Upper lobe of left lung (tissue), 6 donors: ENCODE results near the gene MARCO. TPM values are rescaled to one million over a fixed set of nuclear protein-coding genes. Genes with fewer than 3 reads are reported as not detected.

Experiments used
- ATAC-seq, 2 donors: fragments of 200-7000 bp; cut with Tn5 transposase; one replicate each; pipeline ENCODE4 v1.9.1; 2022; ENCODE audit warnings: mild to moderate bottlenecking in 2 of 2, moderate library complexity in 2 of 2; ENCODE audit not compliant: low FRiP score in 2 of 2
- DNase-seq, 2 donors: peaks; one replicate each; pipeline ENCODE4 v3.0.0-alpha.2; 2019 to 2020
- H3K27ac ChIP-seq, 4 donors: fragments of 200-600 bp; sonication (generic); one replicate each; pipeline ENCODE4 v1.5.1; 2016 to 2019
- H3K27me3 ChIP-seq, 4 donors: fragments of 200-600 bp; sonication (generic); one replicate each; pipeline ENCODE4 v1.5.1; 2017 to 2019
- H3K36me3 ChIP-seq, 4 donors: fragments of 200-600 bp; sonication (generic); one replicate each; pipeline ENCODE4 v1.5.1; 2016 to 2019
- H3K4me1 ChIP-seq, 4 donors: fragments of 200-600 bp; sonication (generic); one replicate each; pipeline ENCODE4 v1.5.1; 2018 to 2019
- H3K4me3 ChIP-seq, 4 donors: fragments of 200-600 bp; sonication (generic); one replicate each; pipeline ENCODE4 v1.5.1; 2017 to 2019; ENCODE audit warnings: mild to moderate bottlenecking in 2 of 4, moderate library complexity in 1 of 4
- H3K9me3 ChIP-seq, 4 donors: fragments of 200-600 bp; sonication (generic); one replicate each; pipeline ENCODE4 v1.5.1; 2018 to 2019
- CTCF ChIP-seq, 6 experiments: fragments of 450-650 bp in 4 of 6; fragments of 200-600 bp in 2 of 6; sonication (generic) in 2 of 6; IDR thresholded peaks; one replicate each; pipeline ENCODE4 v1.5.1; 2016 to 2019; ENCODE audit warnings: antibody characterized with exemption in 6 of 6
- EP300 ChIP-seq, 4 donors: sonication (generic); formaldehyde crosslinking; IDR thresholded peaks; one replicate each; pipeline ENCODE4 v1.5.1; 2017; ENCODE audit warnings: antibody characterized with exemption in 4 of 4, control low read depth in 2 of 4
- POLR2A ChIP-seq, 4 donors: fragments of 450-650 bp; IDR thresholded peaks; one replicate each; pipeline ENCODE4 v1.5.1; 2016 to 2017; ENCODE audit warnings: antibody characterized with exemption in 4 of 4, mild to moderate bottlenecking in 2 of 4
- POLR2AphosphoS5 ChIP-seq, 2 donors: sonication (generic); formaldehyde crosslinking; IDR thresholded peaks; one replicate each; pipeline ENCODE4 v1.5.1; 2017; ENCODE audit warnings: antibody characterized with exemption in 2 of 2
- WGBS, 2 donors: methylation state at CpG; one replicate each; pipeline ENCODE4 v1.1.5; 2017 to 2018; 5-methylcytosine and 5-hydroxymethylcytosine counted together
- total RNA-seq, 6 donors: library from RNA; depleted of rRNA in 4 of 6; stranded (reverse); fragments of >200 nt in 4 of 6; gene quantifications; one replicate each; pipeline versions ENCODE4 v1.1.0 to v1.2.1, GENCODE V29; 2016 to 2021
- donor health status: DM: no; HTN: no; CAD: no; lungs with moderate emphysema.
- donor health status: DM: no; HTN: yes; CAD: no; lungs with severe emphysema.

Gene MARCO
- total RNA-seq, 6 donors from 2014 or later, result 148 to 499 (median 316) TPM

DNA sequence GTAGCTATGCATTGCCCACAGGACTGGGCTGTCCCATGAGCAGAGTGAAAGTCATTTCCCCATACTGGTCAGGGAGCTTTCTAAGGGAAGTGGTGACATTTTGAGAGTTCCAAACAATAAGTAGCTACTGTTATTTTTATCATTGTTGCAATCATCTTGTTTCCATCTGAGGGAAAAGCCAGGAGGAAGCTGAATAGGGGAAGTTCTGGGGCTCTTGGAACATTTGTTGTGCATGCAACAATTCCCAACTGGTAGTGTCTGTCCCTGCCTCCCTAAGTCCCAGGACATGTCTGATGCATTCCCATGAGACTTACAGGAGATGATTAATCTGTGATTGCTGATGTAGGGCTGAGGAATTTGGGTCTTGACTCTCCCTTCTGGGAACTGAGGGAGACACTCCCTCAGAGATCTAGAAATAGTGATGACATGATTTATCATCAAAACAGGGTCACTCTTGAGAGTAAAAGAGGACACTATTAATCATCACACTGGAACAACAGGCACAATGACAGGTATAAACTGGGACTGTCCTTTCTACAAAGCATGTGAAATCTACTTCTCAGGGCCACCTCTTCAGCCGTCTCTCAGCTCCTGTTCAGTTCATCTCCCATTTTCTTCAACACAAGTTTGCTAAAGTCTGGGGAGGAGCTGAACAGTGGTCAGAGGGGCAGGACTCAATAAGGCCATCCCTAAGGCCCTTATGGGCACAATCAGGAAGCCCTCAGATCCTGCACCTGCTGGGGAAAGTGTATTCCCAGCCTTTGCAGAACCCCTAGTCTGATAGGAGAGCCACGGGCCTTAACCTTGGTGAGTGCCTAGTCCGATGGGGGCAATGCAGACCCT, 28.0 kb upstream of the MARCO start:
- Histone ChIP-seq H3K4me3 (no peak overlapping the region), H3K27ac (peak overlapping the region in 1 of 4 donors; percentile 30), H3K36me3 (no peaks in the 10 kb centered on the region), H3K4me1 (peaks cover 0 to 5% (median 0%) of the 10 kb centered on the region in 4 donors), H3K9me3 (no peaks in the 10 kb centered on the region), H3K27me3 (no peaks in the 10 kb centered on the region)
- peak in 1 of 2 donors; percentile 26 for DNase-seq
- peak in 1 of 2 donors; percentile 66 for ATAC-seq
- WGBS, 2 donors, result 70 to 75% methylated on average over 1 to 3 of the region's 3 CpGs
- TF ChIP-seq CTCF (IDR thresholded peaks at IDR 0.05), result no peak
- no peak for TF ChIP-seq POLR2A (IDR thresholded peaks at IDR 0.05)
- TF ChIP-seq EP300 (IDR thresholded peaks at IDR 0.05), result no peak
- TF ChIP-seq POLR2AphosphoS5 (IDR thresholded peaks at IDR 0.05), result no peak

- Histone ChIP-seq H3K36me3 (no peaks in the 10 kb centered on the region), H3K27ac (no peak overlapping the region), H3K27me3 (no peaks in the 10 kb centered on the region), H3K4me3 (no peak overlapping the region), H3K4me1 (peaks cover 0 to 5% (median 0%) of the 10 kb centered on the region in 4 donors), H3K9me3 (no peaks in the 10 kb centered on the region)
- ATAC-seq (peak in 1 of 2 donors; percentile 60), DNase-seq (no peak)
- WGBS, 2 donors, result 80 to 82% methylated on average over 9 of the region's 9 CpGs
- TF ChIP-seq CTCF (IDR thresholded peaks at IDR 0.05) (no peak), EP300 (IDR thresholded peaks at IDR 0.05) (no peak), POLR2AphosphoS5 (IDR thresholded peaks at IDR 0.05) (no peak), POLR2A (IDR thresholded peaks at IDR 0.05) (no peak)
Observed at GRCh38 chr2:118914721-118915453, 27.1 kb upstream of the MARCO start.

DNA sequence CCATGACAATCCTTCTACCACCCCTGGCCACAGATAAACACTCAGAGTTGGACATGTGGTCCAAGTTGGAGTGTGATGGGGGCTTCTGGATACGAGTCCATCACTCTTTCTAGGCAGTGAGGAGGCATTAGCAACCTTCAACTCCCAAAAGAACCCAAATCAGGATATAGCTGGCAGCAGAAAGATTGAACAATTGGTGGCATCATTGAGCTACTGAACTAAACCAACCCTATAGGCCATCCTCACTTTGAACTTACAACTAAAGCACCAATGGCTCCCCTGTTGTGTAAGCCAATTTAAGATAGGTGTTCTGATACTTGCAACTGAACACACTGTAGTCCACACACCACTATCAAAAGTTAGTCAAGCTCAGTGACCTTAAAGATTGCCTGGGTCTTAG, 24.0 kb upstream of the MARCO start:
- DNase-seq (no peak), ATAC-seq (no peak)
- H3K36me3 ChIP-seq, result no peaks in the 10 kb centered on the region
- H3K27ac ChIP-seq, result no peak overlapping the region
- H3K4me1 ChIP-seq, result peaks cover 0 to 5% (median 0%) of the 10 kb centered on the region in 4 donors
- TF ChIP-seq CTCF (IDR thresholded peaks at IDR 0.05) (no peak), EP300 (IDR thresholded peaks at IDR 0.05) (no peak), POLR2AphosphoS5 (IDR thresholded peaks at IDR 0.05) (no peak), POLR2A (IDR thresholded peaks at IDR 0.05) (no peak)
- no peaks in the 10 kb centered on the region for H3K9me3 ChIP-seq
- no peaks in the 10 kb centered on the region for H3K27me3 ChIP-seq
- no peak overlapping the region for H3K4me3 ChIP-seq
- WGBS, 2 donors, result 70% methylated on average over 1 of the region's 1 CpG; no CpG with 5 or more reads in 1 of the 2 donors

DNA sequence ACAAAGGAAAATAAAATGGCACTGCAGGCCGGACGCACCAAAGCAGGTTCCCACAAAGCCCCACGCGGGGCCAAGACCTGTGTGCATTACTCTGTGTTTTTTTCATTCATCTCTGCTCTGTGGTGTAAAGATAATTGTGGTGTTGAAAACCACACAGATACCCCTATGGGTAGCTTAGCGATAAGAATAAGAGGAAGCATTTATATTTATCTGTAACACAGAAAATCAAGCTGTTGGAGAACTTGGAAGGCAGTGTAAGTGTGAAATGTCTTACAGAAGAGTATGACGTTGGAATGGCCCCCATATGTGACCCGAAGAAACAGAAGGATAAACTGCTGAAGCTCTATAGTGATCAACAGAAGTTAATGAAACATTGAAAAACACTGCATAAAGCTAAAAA, 20.3 kb upstream of the MARCO start:
- 57 to 63% methylated on average over 7 of the region's 7 CpGs for WGBS, 2 donors

More for the DNA sequence above, 20.3 kb upstream of the MARCO start:
- Histone ChIP-seq H3K4me3 (no peak overlapping the region), H3K27me3 (no peaks in the 10 kb centered on the region), H3K27ac (no peak overlapping the region), H3K36me3 (no peaks in the 10 kb centered on the region), H3K4me1 (no peaks in the 10 kb centered on the region), H3K9me3 (no peaks in the 10 kb centered on the region)
- ATAC-seq (no peak), DNase-seq (no peak)
- TF ChIP-seq POLR2A (IDR thresholded peaks at IDR 0.05), result no peak
- no peak for TF ChIP-seq CTCF (IDR thresholded peaks at IDR 0.05)
- no peak for TF ChIP-seq EP300 (IDR thresholded peaks at IDR 0.05)
- no peak for TF ChIP-seq POLR2AphosphoS5 (IDR thresholded peaks at IDR 0.05)
